Endodermal cell (in vitro differentiated cells): ENCODE measurements around the gene CD58. TPM values are rescaled to one million over a fixed set of nuclear protein-coding genes. Genes with fewer than 3 reads are reported as not detected.

ENCODE experiments used
- DNase-seq: peaks from one replicate; pipeline ENCODE4 v3.0.0-alpha.2; 2017
- H3K27ac ChIP-seq: 2 replicates; pipeline ENCODE4 v1.5.1; 2013; ENCODE audit warnings: mild to moderate bottlenecking, low read depth, low read length, moderate library complexity
- H3K27me3 ChIP-seq: 2 replicates; pipeline ENCODE4 v1.6.1; 2013; ENCODE audit warnings: mild to moderate bottlenecking, low read length, moderate library complexity; ENCODE audit not compliant: insufficient read depth, control insufficient read depth, poor library complexity, severe bottlenecking
- H3K36me3 ChIP-seq: 2 replicates; pipeline ENCODE4 v1.7.0; 2013; ENCODE audit warnings: mild to moderate bottlenecking, low read length, moderate library complexity; ENCODE audit not compliant: control insufficient read depth, insufficient read depth
- H3K4me1 ChIP-seq: one replicate; pipeline ENCODE4 v1.7.0; 2013; ENCODE audit warnings: low read length; ENCODE audit not compliant: control insufficient read depth, insufficient read depth
- H3K4me3 ChIP-seq: 2 replicates; pipeline ENCODE4 v1.5.1; 2013; ENCODE audit warnings: mild to moderate bottlenecking, low read length, moderate library complexity
- H3K9ac ChIP-seq: 2 replicates; pipeline ENCODE4 v1.6.1; 2013; ENCODE audit warnings: mild to moderate bottlenecking, low read length, moderate library complexity; ENCODE audit not compliant: poor library complexity, severe bottlenecking; ENCODE audit errors: extremely low read depth
- H3K9me3 ChIP-seq: 2 replicates; pipeline ENCODE4 v1.6.1; 2013; ENCODE audit warnings: mild to moderate bottlenecking, low read length, moderate library complexity; ENCODE audit not compliant: control insufficient read depth
- H3K27ac Mint-ChIP-seq: 2 replicates; pipeline ENCODE4 v1.8.0; 2020; ENCODE audit warnings: mixed read lengths
- H3K27me3 Mint-ChIP-seq: 2 replicates; pipeline ENCODE4 v1.8.0; 2021; ENCODE audit warnings: mild to moderate bottlenecking, mixed read lengths; ENCODE audit not compliant: insufficient read depth
- H3K36me3 Mint-ChIP-seq: 2 replicates; pipeline ENCODE4 v1.8.0; 2020; ENCODE audit warnings: low read depth, mixed read lengths
- H3K4me1 Mint-ChIP-seq: 2 replicates; pipeline ENCODE4 v1.8.0; 2020; ENCODE audit warnings: mixed read lengths
- H3K4me3 Mint-ChIP-seq: 2 replicates; pipeline ENCODE4 v1.8.0; 2020; ENCODE audit warnings: mild to moderate bottlenecking, moderate library complexity, mixed read lengths
- H3K9me3 Mint-ChIP-seq: 2 replicates; pipeline ENCODE4 v1.8.0; 2020; ENCODE audit warnings: mild to moderate bottlenecking, mixed read lengths
- CTCF ChIP-seq: fragments of 200-600 bp; sonication (generic); conservative IDR thresholded peaks from 2 replicates; pipeline ENCODE4 v1.5.0; 2021; ENCODE audit warnings: antibody characterized with exemption, mild to moderate bottlenecking
- WGBS, 2 experiments: methylation state at CpG; one replicate each; pipeline versions ENCODE4 v1.1.5 to v1.1.7; 2013; ENCODE audit warnings: missing lambda C conversion rate in 2 of 2, mixed read lengths in 1 of 2; ENCODE audit not compliant: insufficient coverage in 1 of 2, insufficient read length in 1 of 2; 5-methylcytosine and 5-hydroxymethylcytosine counted together
- total RNA-seq, 2 donors: library from RNA; stranded (reverse); fragmentation: NEBNext Ultra II Directional in 1 of 2; extraction: Animal tissue kit (Norgen Biotek cat#: 25700) in 1 of 2; gene quantifications; 2 replicates in 1 of 2; 3 replicates in 1 of 2; pipeline ENCODE4 v1.2.1, GENCODE V29; 2021

The CD58 gene
- total RNA-seq, 2 donors from 2014 or later: 4.6 to 5.9 TPM

- no peak for TF ChIP-seq CTCF
- H3K4me3 Mint-ChIP-seq: no peak overlapping the region
- WGBS, 2 experiments: 83 to 100% methylated on average over 1 to 3 of the region's 3 CpGs
- H3K27me3 Mint-ChIP-seq: no peaks in the 10 kb centered on the region
- no peak overlapping the region for H3K27ac Mint-ChIP-seq
- no peaks in the 10 kb centered on the region for H3K27me3 ChIP-seq
- no peaks in the 10 kb centered on the region for H3K9me3 ChIP-seq
- H3K27ac ChIP-seq: no peak overlapping the region
- H3K9ac ChIP-seq: no peak overlapping the region
- no peaks in the 10 kb centered on the region for H3K9me3 Mint-ChIP-seq
- no peaks in the 10 kb centered on the region for H3K4me1 ChIP-seq
- no peak overlapping the region for H3K4me3 ChIP-seq
- no peaks in the 10 kb centered on the region for H3K36me3 Mint-ChIP-seq
- H3K4me1 Mint-ChIP-seq: no peaks in the 10 kb centered on the region
- DNase-seq: no peak
- H3K36me3 ChIP-seq: no peaks in the 10 kb centered on the region
Observed at GRCh38 chr1:116518400-116518799, 52.4 kb downstream of the CD58 start.

- H3K27ac ChIP-seq: no peak overlapping the region
- TF ChIP-seq CTCF: no peak
- H3K9me3 Mint-ChIP-seq: peaks cover 3% of the 10 kb centered on the region
- H3K4me3 Mint-ChIP-seq: no peak overlapping the region
- WGBS, 2 experiments: 87 to 92% methylated on average over 2 to 5 of the region's 5 CpGs
- no peaks in the 10 kb centered on the region for H3K9me3 ChIP-seq
- H3K27me3 Mint-ChIP-seq: no peaks in the 10 kb centered on the region
- no peak overlapping the region for H3K9ac ChIP-seq
- no peaks in the 10 kb centered on the region for H3K4me1 Mint-ChIP-seq
- H3K4me3 ChIP-seq: no peak overlapping the region
- no peaks in the 10 kb centered on the region for H3K27me3 ChIP-seq
- no peaks in the 10 kb centered on the region for H3K36me3 ChIP-seq
- H3K27ac Mint-ChIP-seq: no peak overlapping the region
- DNase-seq: no peak
- H3K36me3 Mint-ChIP-seq: peaks cover 2% of the 10 kb centered on the region
- H3K4me1 ChIP-seq: no peaks in the 10 kb centered on the region
Observed at GRCh38 chr1:116516631-116517030, 54.2 kb downstream of the CD58 start.

GRCh38 chr1:116515702-116516101 lies 55.1 kb downstream of the CD58 start:
- Histone ChIP-seq H3K36me3 (no peaks in the 10 kb centered on the region), H3K27ac (no peak overlapping the region), H3K4me1 (no peaks in the 10 kb centered on the region), H3K27me3 (no peaks in the 10 kb centered on the region), H3K9me3 (peaks cover 9% of the 10 kb centered on the region), H3K4me3 (no peak overlapping the region), H3K9ac (no peak overlapping the region)
- no peak overlapping the region for H3K27ac Mint-ChIP-seq
- no peak for TF ChIP-seq CTCF
- no peaks in the 10 kb centered on the region for H3K27me3 Mint-ChIP-seq
- H3K9me3 Mint-ChIP-seq: peaks cover 11% of the 10 kb centered on the region
- 91 to 94% methylated on average over 7 of the region's 7 CpGs for WGBS, 2 experiments
- no peak overlapping the region for H3K4me3 Mint-ChIP-seq
- no peak for DNase-seq
- no peaks in the 10 kb centered on the region for H3K4me1 Mint-ChIP-seq
- H3K36me3 Mint-ChIP-seq: peaks cover 2% of the 10 kb centered on the region
